Breast epithelium (tissue), 4 donors: ENCODE data around the gene ZNF407. TPM values are rescaled to one million over a fixed set of nuclear protein-coding genes. Genes with fewer than 3 reads are reported as not detected.

Experiments used
- DNase-seq, 2 donors: peaks; one replicate each; pipeline ENCODE4 v3.0.0-alpha.2; 2019; ENCODE audit warnings: low spot score in 2 of 2
- H3K27ac ChIP-seq, 2 donors: fragments of 200-600 bp; sonication (generic) in 1 of 2; one replicate each; pipeline ENCODE4 v1.5.1; 2016 to 2019; ENCODE audit warnings: mild to moderate bottlenecking in 1 of 2
- H3K27me3 ChIP-seq, 2 donors: fragments of 200-600 bp; sonication (generic) in 1 of 2; one replicate each; pipeline versions ENCODE4 v1.5.1 to v1.6.0; 2017 to 2019; ENCODE audit warnings: control low read depth in 1 of 2, mild to moderate bottlenecking in 1 of 2
- H3K36me3 ChIP-seq: fragments of 200-600 bp; one replicate; pipeline ENCODE4 v1.5.1; 2019
- H3K4me1 ChIP-seq, 2 donors: fragments of 200-600 bp; sonication (generic); one replicate each; pipeline ENCODE4 v1.5.1; 2016 to 2019; ENCODE audit warnings: control low read depth in 1 of 2
- H3K4me3 ChIP-seq, 3 donors: fragments of 200-600 bp; sonication (generic); 1 replicate in 2 of 3; 2 replicates in 1 of 3; pipeline ENCODE4 v1.5.1; 2016 to 2019; ENCODE audit warnings: mild to moderate bottlenecking in 3 of 3, moderate library complexity in 2 of 3
- H3K9me3 ChIP-seq, 2 donors: fragments of 200-600 bp; sonication (generic) in 1 of 2; one replicate each; pipeline ENCODE4 v1.5.1; 2016 to 2019; ENCODE audit warnings: control low read depth in 1 of 2
- POLR2A ChIP-seq: fragments of 450-650 bp; IDR thresholded peaks from one replicate; pipeline ENCODE4 v1.6.1; 2016; ENCODE audit warnings: antibody characterized with exemption, mild to moderate bottlenecking, moderate library complexity
- POLR2AphosphoS5 ChIP-seq, 3 donors: sonication (generic); formaldehyde crosslinking; IDR thresholded peaks; one replicate each; pipeline ENCODE4 v1.6.1; 2017; ENCODE audit warnings: antibody characterized with exemption in 3 of 3
- intact Hi-C: fragments of 100-400 bp; cut with DNase I; formaldehyde crosslinking; loops from one replicate; pipeline ENCODE4 v1.15.1; 2023; ENCODE audit warnings: low total_unique reads
- total RNA-seq, 3 donors: library from RNA; depleted of rRNA; stranded (reverse); fragments of >200 nt; gene quantifications; one replicate each; pipeline ENCODE4 v1.1.0, GENCODE V29; 2016
- TF ChIP-seq, protein P1 (sequence below), 3 donors: fragments of 450-650 bp; IDR thresholded peaks; one replicate each; pipeline ENCODE4 v1.5.1; 2016 to 2017; ENCODE audit warnings: antibody characterized with exemption in 3 of 3, mild to moderate bottlenecking in 3 of 3, moderate library complexity in 3 of 3

ZNF407 gene
- total RNA-seq, 3 donors from 2014 or later = 14.9 to 30.1 (median 22.3) TPM

DNA sequence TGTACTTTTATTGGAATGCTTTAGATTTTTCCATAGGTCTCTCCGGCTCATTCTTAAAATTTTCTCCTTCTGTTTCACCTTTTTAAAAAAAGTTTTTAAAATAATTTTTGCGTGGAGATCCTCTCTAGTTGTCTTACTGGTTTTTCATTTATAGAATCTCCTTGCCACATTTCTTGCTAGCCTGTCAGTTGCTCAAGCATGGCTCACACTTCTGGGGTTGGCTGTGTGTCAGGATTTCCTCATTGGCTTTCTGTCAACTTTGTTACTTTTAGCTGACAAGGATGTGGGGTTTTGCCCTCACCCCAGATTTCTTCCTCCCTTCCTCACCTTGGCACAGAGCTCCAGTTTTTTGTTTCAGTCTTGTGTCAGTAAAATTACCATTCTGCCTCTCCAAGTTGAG lies 124.6 kb downstream of the ZNF407 start:
- no peaks in the 10 kb centered on the region for H3K36me3 ChIP-seq
- H3K27ac ChIP-seq = no peak overlapping the region
- TF ChIP-seq POLR2AphosphoS5 (IDR thresholded peaks at IDR 0.05) (no peak), POLR2A (no peak)
- TF ChIP-seq, protein P1, sequence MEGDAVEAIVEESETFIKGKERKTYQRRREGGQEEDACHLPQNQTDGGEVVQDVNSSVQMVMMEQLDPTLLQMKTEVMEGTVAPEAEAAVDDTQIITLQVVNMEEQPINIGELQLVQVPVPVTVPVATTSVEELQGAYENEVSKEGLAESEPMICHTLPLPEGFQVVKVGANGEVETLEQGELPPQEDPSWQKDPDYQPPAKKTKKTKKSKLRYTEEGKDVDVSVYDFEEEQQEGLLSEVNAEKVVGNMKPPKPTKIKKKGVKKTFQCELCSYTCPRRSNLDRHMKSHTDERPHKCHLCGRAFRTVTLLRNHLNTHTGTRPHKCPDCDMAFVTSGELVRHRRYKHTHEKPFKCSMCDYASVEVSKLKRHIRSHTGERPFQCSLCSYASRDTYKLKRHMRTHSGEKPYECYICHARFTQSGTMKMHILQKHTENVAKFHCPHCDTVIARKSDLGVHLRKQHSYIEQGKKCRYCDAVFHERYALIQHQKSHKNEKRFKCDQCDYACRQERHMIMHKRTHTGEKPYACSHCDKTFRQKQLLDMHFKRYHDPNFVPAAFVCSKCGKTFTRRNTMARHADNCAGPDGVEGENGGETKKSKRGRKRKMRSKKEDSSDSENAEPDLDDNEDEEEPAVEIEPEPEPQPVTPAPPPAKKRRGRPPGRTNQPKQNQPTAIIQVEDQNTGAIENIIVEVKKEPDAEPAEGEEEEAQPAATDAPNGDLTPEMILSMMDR (IDR thresholded peaks at IDR 0.05) = no peak
- H3K4me1 ChIP-seq = no peaks in the 10 kb centered on the region
- DNase-seq = no peak
- H3K27me3 ChIP-seq = no peaks in the 10 kb centered on the region
- no peak overlapping the region for H3K4me3 ChIP-seq
- no peaks in the 10 kb centered on the region for H3K9me3 ChIP-seq
- intact Hi-C loops = no loop called here

- H3K36me3 ChIP-seq = no peaks in the 10 kb centered on the region
These were observed 126.5 kb downstream of the ZNF407 start for GRCh38 chr18:74724186-74724585.

GRCh38 chr18:74725690-74726089 lies 128.0 kb downstream of the ZNF407 start:
- Histone ChIP-seq H3K36me3 (no peaks in the 10 kb centered on the region), H3K27me3 (no peaks in the 10 kb centered on the region), H3K4me3 (no peak overlapping the region), H3K4me1 (no peaks in the 10 kb centered on the region), H3K27ac (no peak overlapping the region), H3K9me3 (no peaks in the 10 kb centered on the region)
- DNase-seq = no peak
- intact Hi-C loops = no loop called here
- TF ChIP-seq POLR2A = no peak
- TF ChIP-seq POLR2AphosphoS5 (IDR thresholded peaks at IDR 0.05) = no peak
- TF ChIP-seq, protein P1 (IDR thresholded peaks at IDR 0.05) = no peak

More at GRCh38 chr18:74724186-74724585, 126.5 kb downstream of the ZNF407 start:
- Histone ChIP-seq H3K27ac (no peak overlapping the region), H3K9me3 (no peaks in the 10 kb centered on the region), H3K4me3 (no peak overlapping the region), H3K4me1 (no peaks in the 10 kb centered on the region), H3K27me3 (no peaks in the 10 kb centered on the region)
- intact Hi-C loops = no loop called here
- TF ChIP-seq POLR2AphosphoS5 (IDR thresholded peaks at IDR 0.05) (no peak), POLR2A (no peak)
- TF ChIP-seq, protein P1 (IDR thresholded peaks at IDR 0.05) = no peak
- no peak for DNase-seq

DNA sequence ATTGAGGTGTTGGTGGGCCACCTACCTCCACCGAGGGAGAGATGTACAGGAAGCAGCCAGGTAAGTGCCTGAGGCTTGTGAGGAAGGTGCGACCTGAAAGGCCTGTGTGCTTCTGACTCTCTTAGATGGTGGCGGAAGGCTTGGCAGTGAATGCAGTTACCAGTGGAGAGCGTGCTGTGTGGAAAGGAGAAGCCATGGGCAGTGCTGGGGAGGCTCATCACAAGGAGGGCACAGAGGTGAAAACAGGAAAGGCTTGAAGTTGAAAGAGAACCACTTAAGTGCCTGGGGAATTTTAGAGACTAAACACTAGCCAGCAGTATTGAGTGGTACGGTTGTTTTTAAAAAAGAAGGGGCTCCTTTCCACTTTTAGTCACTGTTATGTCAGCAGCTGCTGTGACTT lies 130.9 kb downstream of the ZNF407 start:
- no peak for DNase-seq
- intact Hi-C loops = no loop called here
- no peaks in the 10 kb centered on the region for H3K27me3 ChIP-seq
- TF ChIP-seq, protein P1 (IDR thresholded peaks at IDR 0.05) = no peak
- no peak for TF ChIP-seq POLR2A
- H3K36me3 ChIP-seq = no peaks in the 10 kb centered on the region
- H3K4me1 ChIP-seq = no peaks in the 10 kb centered on the region
- H3K4me3 ChIP-seq = no peak overlapping the region
- H3K9me3 ChIP-seq = no peaks in the 10 kb centered on the region
- H3K27ac ChIP-seq = no peak overlapping the region

DNA sequence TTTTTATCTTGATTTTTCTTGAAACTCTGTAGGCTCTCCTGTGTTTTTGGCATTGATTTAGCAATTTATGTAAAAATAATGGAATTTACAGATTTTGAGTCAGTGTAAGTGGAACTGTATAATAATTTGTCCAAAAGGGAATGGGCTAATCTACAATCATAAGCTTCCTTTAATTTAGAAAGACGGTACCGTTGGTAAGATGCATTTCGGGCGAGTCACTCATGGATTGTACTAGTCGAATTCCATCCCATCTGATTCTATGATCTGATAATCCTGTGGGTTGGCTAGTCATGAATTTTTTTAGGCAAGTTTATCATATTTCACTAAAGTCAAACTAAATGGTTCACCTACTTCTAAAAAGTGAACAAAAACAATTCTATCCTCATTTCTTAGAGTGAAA lies 133.4 kb downstream of the ZNF407 start:
- Histone ChIP-seq H3K4me1 (no peaks in the 10 kb centered on the region), H3K27ac (no peak overlapping the region), H3K9me3 (no peaks in the 10 kb centered on the region), H3K36me3 (no peaks in the 10 kb centered on the region), H3K4me3 (no peak overlapping the region), H3K27me3 (no peaks in the 10 kb centered on the region)
- TF ChIP-seq POLR2AphosphoS5 (IDR thresholded peaks at IDR 0.05) = no peak
- TF ChIP-seq, protein P1 (IDR thresholded peaks at IDR 0.05) = no peak
- no peak for TF ChIP-seq POLR2A
- intact Hi-C loops = no loop called here
- DNase-seq = no peak
